ENCODE measurements around the gene PLEKHH3. TPM values are rescaled to one million over a fixed set of nuclear protein-coding genes. Genes with fewer than 3 reads are reported as not detected.

Gene PLEKHH3
- total RNA-seq, 4 donors from 2014 or later = 5.4 to 64.8 (median 7.4) TPM

- TF ChIP-seq CTCF (IDR thresholded peaks at IDR 0.05; ENCODE audit: low read depth) = no peak
Observed at GRCh38 chr17:42674755-42675347, 1.9 kb downstream of the PLEKHH3 start.

DNA sequence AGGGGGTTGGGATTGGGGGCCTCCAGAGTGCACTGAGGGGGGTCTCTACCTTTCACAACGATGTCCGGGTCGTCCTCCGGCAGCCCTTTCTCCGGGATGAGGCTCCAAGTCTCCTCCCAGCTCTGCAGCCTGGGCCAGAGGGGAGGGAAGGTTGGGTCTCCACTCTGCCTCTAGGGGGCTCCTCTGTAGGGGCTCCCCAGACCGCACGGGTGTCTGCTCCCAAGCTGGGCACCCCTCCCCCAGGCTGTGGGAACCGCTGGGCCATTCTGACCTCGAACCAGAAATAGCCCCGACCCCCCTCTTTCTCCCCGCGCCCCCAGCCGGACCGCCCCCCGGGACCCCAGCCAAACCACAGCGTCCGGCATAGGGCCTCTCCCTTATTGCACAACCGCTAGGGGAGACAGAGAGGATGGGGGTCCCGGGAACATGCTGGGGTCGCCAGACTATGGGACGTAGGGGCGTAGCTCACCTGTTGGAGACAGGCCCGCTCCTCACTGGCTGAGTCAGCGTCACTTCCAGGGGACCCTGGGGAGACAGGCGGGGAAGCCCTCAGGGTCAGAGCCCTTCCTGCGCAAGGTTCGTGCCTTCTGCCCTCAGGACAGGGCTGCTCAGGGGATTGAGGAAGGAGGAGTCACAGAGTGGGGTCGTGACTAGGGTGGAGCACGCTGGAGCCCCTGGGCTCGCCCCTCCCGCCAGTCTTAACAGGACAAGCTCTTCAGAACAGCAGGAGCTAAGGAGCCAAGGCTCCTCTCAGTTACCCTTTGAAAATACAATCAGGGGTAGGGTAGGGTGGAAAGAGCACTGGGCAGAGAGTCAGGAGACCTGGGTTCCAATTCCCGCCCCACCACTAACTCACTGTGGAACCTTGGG, 2.7 kb downstream of the PLEKHH3 start:
- TF ChIP-seq CTCF (IDR thresholded peaks at IDR 0.05; ENCODE audit: low read depth) = no peak

DNA sequence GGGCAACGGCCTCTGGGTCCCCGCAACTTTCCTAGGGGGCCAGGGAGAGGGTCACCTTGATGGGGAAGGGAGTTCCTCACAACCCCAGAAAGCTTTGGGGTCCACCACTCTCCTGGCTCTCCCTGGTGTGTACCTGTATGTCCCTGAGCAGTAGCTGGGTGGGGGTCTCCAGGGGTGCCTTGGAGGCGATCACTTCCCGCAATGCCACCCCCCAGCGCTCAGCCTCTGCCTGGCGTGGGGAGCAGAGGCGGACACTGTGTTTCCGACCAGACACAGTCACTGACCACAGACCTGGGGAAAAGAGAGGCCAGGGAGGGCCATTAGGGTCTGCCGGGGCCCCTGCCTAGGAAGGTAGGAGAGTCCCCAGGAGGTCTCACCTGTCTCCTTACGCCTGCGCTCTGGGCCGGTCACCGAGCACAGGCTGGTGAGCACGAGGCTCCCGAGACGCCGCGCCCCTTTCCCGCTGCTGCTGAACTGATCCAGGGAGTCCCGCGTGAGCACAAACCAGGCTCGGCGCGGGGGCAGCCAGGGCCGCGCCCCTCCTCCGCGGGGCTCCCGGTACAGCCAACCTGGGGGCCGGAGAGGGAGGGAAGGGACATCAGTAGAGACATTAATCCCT, 3.4 kb downstream of the PLEKHH3 start:
- no peak for TF ChIP-seq CTCF (IDR thresholded peaks at IDR 0.05; ENCODE audit: low read depth)

GRCh38 chr17:42672038-42672437, 4.8 kb downstream of the PLEKHH3 start:
- no peak for TF ChIP-seq CTCF (IDR thresholded peaks at IDR 0.05; ENCODE audit: low read depth)

- TF ChIP-seq CTCF (IDR thresholded peaks at IDR 0.05; ENCODE audit: low read depth) = no peak
Observed at GRCh38 chr17:42670789-42671657, 5.8 kb downstream of the PLEKHH3 start.

DNA sequence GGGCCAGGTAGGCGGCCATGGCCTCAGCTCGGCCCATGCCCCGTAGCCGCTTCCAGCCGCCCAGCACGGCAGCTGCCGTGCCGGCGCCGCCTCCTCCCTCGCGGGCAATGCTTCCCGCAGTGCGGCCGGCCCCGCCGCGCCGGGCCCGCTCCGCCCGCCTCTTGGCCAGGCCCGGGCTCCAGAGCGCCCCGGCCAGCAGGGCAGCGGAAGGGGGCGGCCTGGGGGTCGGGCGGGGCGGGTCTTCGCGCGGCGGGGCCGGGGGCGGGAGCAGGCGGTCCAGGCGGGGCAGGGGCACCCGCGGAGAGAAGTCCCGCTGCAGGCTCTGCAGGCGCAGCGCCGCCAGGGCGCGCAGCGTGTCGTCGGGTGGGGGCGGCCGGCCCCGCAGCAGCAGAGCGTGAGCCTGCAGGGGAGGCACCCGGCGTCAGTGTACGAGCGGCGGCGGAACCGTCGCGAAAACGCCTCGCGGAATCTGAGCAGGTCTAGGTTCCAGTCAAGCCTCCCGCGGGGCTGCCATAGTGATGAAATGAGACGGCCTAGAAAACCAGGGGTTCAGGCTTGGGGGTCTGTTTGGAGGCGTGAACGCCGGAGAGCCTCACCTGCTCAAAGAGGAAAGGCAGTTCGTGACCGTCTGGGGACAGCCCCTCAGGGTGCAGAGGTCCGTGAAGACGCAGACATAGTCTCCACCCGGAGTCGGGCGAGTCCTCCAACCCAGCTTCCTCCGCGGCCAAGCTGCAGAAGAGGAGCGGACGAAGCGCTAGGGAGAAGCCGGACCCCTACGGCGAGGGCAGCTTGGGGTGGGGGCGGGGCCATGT, 6.6 kb downstream of the PLEKHH3 start:
- TF ChIP-seq CTCF (IDR thresholded peaks at IDR 0.05; ENCODE audit: low read depth) = no peak
